GM19452 (cell line): ENCODE results near the gene RAD23B.

Experiments used
- ATAC-seq: cut with Tn5 transposase; IDR thresholded peaks from one replicate; pipeline ENCODE4 v1.9.1; 2021; ENCODE audit not compliant: unreplicated experiment

The RAD23B gene

DNA sequence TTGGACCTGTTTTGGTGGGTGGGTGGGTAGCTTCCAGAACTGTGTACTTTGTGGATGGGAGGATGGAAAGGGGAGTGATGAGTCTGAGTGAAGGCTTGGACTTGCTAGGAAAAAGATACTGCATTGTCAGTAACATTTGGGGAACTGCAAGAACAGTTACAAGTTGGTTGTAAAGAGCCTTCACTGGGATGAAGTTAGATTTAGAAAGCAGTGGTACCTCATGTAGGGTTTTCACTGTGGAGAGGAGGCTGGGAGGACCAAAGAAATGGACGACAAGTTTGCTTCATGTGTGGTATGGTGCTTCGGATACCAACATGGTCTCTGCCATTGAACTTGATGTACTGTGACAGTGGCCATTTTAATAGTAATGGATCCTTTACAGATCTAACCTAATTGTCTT lies 50.3 kb downstream of the RAD23B start:
- no peak for ATAC-seq

DNA sequence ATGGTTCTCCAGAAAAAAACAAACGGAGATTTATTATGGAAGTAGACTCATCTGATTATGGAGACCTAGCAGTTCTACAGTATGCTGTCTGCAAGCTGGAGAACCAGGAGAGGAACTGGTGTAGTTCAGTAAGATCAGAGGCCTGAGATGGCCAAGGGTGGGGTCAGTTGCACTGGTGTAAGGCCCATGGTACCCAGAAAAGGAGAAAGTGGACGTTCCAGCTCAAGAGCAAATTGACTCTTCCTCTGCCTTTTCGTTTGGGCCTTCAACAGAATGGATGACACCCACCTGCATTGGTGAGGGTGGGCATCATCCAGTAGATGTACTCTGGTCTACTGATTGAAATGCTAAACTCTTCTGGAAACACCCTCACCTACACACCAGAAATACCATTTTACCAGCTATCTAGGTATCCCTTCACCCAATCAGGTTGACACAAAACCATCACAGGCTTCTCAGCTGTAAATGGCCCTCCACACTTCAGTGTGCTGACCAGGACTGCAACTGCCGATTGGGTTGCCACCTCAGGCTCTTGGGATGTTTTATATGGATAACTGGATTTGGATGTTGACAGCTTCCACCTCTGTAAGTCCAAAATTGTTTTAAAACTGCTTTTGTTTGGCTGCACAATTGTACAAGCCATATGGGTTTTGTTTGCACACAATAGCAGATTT lies 51.2 kb downstream of the RAD23B start:
- no peak for ATAC-seq

DNA sequence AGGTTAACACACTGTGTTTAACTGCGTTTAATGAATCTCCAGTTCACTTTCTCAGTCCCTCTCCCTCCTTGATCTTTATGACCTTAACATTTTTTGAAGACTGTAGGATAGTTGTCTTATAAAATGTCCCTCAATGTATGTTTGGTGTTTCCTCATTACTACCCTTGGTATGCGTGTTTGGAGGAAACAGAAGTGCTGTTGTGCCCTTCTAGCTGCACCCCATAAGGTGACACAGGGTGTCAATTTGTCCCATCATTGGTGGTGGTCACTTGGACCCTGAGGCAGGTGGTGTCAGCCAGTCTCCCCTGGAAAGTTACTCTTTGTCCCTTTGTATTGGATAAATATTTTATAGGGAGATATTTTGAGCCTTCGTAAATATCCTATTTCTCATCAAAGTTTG lies 52.3 kb downstream of the RAD23B start:
- ATAC-seq, result no peak

DNA sequence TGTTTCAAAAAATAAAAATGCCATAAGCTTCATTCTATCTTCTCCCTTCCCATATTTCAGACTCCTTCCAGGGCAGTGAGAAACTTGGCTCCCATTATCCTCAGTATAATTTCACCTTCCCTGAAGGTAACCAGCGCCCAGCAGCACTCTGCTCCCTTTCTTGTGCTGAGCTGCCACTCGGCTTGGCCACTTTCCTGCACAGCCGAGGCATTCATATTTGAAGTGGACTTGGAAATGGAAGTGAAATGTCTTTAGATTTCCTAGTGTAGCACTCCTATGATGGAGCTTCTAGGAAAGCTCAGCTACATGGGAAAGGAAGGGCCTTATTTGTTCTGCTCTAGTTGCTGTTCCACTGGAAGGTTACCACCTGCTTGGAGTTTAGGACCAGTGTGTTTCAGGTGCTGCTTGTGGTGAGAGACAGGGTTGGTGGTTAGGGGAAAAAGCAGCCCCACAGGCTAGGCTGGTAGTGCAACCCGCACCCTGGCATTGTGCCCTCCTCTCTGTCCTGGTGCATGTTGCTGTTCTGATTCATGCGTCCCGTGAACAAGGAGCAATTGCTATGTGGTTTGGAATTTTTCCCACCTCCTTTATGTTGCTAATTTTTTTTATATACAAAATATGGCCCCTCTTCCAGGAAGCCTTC lies 53.8 kb downstream of the RAD23B start:
- no peak for ATAC-seq

DNA sequence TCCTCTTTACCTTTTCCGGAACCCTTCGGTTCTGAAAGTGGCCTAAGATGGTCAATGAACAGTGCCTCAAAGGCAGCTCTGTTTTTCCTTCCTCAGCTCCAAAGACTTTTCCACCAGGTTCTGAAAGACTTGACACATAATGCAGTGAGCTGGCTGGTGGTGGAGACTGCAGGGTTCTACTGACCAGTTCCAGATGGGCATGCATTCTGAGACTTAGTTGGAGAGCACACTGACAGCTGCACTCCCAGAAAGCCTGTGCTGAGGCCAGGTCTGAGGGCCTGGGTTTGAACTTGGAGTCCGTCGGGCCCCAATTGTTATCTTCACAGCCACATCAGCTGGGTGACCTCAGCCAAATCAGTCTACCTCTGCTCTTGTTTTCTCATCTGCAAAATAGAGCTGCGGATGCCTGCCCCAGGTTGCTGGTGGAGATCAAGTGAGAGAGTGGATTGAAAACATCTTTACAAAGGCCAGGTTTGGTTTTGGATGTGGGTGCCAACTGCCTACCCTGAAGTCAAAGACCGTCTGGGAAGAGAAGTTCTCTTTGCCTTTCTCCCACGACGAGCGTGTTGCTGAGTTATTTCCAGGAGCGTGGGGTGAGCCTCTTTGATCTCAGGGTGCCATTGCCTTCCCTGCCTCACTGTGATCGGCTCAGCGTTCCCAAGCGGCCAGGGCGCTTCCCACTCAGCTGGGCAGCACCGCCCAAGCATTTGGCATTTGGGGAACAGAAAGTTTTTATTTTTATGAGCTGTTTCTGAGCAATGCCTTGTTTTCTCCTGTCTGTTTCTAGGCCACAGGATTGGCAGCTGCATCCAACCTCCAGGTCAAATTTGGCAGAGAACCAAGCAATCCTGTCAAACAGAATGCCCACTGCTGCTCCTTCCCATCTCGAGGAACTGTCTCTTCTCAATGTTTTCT lies 54.9 kb downstream of the RAD23B start:
- no peak for ATAC-seq

DNA sequence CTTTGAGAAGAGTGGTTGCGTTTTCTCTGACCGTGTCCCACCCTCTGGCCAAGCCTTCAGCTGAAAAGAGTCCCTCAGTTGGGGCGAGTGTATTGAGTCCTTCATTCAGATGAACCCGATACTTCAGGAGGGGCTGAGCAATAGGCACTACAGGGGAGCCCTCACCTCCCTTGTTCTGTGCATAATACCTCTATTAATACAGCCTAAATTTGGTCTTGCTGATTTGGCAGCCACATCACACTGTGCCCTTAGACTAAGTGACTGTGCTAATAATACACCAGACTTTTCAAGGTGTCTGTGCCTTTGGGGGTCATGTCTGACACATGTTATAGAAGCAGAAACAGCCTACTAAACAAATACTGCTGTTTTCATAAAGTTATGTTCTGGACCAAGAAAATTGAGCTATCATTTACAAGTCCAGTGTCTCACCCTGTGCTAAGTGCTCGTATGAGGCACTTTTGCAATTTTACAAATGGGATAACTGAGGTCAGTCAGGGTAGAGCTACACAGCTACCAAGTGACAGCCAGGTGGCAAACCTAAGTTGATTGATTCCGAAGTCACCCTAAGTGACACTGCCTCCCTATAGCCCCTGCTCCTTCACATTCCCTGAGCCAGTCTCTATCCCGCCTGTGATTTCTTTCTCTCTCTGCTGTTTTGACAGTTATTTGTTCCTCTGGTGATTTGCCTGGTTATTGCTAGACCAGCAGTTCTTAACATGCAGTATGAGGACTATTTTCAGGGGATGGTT lies 56.0 kb downstream of the RAD23B start:
- ATAC-seq, result no peak

DNA sequence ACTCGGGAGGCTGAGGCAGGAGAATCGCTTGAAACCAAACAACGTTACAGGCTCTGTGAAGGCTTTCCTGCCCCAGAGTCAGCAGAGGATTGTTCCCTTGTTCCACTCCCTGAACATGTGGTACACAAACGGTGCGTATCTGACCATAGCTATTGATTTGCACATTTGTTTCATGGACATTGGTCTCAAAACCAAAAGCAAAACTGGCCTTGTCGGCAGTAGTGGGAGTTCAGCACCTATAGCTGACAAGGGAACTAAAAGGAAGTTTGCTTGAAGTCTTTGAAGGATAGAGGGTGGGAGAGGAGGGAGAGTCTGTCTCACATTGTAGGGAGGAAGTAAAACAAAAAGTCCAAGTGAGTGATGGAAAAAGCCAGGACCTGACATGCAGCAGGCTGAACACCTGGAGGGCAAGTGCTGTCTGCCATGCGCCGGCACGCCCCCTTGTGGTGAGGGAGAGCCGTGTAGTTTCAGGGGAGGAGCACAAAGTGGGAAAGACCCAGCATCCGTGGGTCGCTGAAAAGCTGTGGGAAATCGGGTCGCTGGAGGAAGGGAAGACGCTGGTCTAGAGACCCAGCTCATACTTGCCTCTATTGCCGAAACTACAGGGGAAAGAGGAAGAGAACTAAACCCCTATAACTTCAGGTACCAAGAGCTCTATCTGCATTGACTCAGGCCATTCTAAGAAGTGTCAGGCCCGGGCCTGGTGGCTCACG lies 58.0 kb downstream of the RAD23B start:
- peak; percentile 84 for ATAC-seq

DNA sequence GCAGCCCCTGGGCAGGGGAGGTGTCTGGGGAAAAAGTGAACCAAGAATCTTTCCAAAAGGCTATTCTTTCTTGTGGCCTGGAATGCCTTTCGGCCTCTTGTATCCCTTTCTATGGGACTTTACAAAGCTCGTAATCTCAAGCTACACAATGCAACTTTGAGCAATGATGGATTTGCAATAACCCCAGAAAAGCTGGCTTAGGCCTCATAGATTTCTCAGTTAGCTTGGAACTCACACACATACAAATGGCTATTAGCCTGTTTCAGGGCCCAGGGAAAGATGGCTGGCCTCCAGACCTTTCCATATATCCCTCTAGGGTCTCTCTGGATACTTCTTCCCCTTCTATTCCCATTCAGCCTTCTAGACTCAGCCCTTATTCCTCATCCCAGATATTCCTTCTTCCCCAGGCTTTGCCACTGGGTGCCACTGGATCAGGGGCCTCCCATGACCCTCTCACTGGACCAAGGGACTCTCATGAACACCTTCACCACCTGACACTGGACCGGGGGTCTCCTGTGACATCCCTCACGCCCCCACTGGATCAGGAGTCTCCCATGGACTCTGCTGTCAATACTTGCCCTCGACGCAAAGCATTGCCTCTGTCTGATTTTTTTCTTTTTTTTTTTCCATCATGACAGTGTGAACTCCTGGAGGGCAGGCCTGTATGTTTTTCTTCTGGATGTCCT lies 59.5 kb downstream of the RAD23B start:
- ATAC-seq, result no peak

DNA sequence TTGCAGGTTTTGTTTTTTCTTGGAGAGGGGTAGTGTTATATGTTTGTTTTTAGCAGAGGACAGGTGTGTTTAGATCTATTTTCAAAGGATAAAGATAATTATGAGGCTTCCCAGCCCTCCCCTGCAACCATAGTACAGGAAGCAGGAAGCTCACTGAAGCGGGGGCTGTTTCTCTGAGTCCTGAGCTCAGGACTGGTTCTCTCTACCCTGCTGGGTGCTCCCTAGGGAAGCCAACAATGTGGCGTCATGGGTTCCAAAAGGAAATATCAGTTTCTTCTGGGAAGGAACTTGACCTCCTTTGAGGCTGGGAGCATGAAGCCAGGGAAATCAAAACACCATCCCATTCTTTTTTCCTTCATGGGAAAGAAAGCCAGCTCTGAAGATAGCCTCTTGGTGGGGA lies 62.2 kb downstream of the RAD23B start:
- ATAC-seq, result no peak

DNA sequence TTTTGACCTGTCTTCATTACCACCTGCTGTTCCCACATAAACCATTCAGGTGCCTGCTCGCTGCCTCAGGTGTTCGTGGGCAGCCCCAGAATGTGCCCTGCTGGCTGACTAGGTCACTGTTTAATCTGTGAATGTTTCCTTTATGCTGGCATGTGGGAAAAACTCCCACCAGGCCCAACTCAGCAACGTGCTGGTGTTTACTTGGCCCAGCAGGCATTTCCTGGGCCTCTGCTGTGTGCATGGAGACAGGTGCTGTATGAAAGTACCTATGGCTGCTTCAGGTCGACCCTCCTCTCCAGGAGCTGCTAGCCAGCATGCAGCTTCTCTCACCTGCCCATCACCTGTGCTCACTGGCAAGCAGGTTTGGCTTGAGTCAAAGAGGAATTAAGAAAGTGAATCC lies 65.8 kb downstream of the RAD23B start:
- no peak for ATAC-seq

DNA sequence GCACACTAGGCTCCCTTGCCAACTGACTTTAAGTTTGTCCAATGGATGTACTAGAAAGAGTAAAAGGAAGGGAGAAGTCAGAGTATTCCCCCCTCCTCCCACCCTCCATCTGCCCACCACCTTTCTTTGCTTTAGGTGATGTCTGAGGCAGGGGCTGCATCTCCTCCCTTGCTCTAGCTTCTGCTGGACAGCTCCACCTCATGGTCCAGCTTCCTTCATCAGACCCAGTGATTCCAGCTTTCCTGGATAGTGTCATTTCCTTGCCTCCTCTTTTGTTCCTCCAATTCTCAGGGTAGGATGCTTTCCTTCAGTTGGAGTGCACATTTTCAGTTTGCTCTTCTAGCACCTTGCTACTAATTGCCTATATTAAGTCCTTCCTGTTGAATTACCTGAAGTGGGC lies 67.4 kb downstream of the RAD23B start:
- no peak for ATAC-seq

DNA sequence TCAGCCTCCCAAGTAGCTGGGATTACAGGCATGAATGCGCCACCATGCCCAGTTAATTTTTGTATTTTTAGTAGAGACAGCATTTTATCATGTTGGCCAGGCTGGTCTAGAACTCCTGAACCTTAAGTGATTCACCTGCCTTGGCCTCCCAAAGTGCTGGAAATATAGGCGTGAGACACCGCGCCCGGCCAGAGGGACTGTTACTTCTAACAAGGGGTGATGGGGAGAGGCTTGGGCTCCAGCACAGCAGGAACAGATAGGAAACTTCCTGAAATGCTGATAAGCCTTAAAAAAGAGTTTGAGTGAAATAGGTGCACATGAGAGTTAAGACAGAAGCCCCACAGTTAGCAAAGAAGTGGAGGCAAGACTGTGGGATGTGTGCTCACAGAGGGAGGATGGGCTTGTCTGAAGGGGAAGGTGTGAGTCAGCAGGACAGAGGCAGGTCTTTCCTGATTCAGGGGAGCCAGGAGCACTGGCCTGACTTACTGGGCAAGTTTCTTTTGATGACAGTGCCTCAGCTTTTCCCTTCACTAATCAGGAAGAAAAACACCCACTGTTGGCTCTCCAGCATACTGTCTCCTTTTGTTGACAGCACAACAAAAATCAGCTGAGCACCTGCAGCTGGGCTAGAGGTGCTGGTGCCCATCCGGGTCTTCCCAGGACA lies 68.4 kb downstream of the RAD23B start:
- no peak for ATAC-seq

DNA sequence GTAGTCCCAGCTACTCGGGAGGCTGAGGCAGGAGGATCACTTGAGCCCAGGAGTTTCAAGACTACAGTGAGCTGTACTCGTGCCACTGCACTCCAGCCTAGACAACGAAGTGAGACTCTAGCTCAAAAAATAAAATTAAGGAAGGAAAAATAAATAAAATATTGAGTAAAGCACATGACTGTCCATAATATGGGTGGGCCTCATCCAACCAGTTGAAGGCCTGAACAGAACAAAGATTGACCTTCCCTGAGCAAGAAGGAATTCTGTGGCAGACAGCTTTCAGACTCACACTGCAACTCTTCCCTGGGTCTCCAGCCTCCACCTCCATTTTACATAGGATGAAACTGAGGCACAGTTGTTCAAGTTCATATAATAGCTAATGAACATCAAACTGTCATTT lies 72.3 kb downstream of the RAD23B start:
- ATAC-seq, result no peak

DNA sequence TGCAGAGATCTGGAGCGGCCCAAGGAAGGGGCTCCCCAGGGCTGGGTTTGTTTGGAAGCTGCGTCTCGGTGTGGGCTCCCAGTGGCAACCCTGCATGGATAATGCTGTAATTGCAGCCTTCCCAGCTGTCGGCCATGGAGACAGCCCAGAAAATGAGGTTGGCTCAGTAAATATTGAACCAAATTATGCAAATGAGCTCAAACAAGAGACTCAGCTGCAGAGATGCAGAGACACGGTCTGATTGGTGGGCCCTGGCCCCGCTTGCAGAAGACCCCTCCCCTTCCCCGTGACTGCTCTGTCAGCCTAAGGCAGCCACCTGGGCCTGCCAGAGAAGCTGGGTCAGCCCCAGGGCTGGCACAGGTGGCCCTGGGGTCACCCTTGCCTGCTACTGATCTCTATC lies 75.9 kb downstream of the RAD23B start:
- ATAC-seq, result no peak

DNA sequence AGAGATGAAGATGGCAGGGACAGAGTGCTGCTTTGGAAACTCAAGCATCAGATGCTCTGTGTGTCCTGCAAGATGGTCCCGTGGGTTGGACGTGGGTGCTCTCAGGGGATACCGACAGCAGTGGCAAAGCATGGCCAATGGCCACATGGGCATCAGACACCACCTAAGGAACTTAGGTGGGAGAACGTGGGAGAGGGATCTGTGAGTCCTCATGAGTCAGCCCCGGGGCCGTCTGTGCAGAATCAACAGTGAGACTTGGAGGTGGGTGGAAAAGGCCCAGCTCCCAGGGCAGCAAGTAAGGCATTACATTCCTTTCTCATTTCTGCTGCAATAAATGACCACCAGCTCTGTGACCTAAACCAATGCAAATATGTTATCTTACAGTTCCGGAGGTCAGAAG lies 77.0 kb downstream of the RAD23B start:
- ATAC-seq, result no peak

DNA sequence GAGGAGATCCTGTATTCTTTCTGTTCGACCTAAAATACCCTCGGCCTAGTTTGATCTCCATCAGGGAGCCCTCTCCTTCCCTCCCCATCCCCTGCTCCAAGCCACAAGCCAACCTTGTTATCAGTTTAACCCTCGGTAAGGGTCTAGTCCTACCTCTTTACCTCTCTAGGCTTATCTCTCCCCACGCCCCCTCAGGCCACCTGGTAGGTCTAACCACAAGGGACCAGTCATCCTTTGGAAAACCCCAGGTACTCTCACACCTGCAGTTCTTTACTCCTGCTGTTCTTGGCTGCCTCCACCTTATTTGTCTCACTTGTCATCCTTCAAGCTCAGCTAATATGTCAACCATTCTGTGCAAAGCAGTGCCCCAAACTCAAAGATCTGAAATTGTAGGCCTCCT lies 78.7 kb downstream of the RAD23B start:
- no peak for ATAC-seq

DNA sequence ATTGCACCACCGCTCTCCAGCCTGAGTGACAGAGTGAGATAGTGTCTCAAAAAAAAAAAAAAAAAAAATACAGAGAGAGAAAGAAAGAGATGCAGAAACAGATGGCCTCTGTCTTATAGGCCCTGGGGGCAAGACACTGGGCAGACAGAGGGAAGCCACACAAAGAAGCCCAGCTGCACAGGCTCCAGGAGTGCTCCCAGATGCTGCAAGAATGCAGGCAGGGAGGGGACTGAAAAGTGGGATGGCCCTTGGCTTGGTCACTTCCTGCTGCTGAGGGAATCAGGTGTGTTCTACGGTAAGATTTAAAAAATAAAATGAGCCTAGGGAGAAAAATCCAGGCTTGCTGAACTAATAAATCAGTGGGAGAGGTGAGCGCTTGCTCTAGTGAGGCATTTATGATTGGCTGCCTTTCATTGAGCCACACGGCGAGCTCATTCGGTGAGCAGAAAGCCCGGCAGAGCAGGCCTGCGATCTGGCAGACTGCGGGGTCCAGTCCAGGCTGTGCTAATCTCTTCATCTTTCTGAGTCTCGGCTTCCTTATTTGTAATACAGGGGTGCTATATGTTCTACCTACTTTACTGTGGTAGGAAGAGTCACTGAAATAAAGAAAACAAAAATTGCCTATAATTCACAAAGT lies 80.6 kb downstream of the RAD23B start:
- no peak for ATAC-seq

DNA sequence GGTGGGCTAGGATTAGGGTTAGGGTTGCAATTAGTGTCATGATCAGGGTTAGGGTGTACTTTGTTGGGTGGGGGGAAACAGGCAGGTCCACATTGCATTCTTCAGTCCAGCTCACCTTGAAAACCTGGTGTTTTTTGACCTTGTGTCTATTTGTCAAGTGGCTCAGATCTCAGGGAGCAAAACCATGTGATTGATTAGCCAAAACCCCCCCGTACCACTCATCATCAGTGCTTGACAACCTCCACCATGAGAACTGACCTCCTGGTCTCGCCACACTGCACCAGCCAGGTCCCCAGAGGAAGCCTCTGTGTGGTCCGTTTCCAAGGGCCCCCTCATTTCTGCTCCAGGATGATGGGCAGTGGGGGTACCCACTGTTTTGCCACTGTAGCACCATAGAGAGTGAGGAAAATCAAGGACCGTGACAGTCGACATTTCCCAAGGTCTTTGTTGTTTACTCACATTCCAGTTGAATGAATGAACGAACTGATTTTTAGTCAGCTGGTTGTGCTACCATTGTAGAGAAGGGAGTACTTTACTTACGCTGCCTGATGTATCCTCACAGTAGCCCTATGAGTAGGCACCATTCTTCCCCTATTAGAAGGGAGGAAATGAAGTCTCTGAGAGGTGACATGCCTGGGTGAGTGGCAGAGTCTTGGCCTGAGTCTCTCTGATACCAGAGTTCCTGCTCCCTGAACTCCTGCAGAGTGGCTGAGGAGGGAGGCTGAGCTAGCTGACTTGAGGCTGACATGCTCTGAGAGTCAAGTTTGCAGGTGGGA lies 84.8 kb downstream of the RAD23B start:
- no peak for ATAC-seq
